B cell (primary cell): Measurements from ENCODE around the gene GIPR. TPM values are rescaled to one million over a fixed set of nuclear protein-coding genes. Genes with fewer than 3 reads are reported as not detected.

ENCODE experiments used
- ATAC-seq: fragments of 200-7000 bp; cut with Tn5 transposase; one replicate; pipeline ENCODE4 v1.10.0; 2021; ENCODE audit warnings: low read depth, mild to moderate bottlenecking, moderate number of reproducible peaks, moderate library complexity
- CTCF ChIA-PET: fragments of 350-600 bp; sonication (Branson Sonifier 250); formaldehyde crosslinking; loops from one replicate; lab custom pipeline; 2021; ENCODE audit warnings: antibody characterized with exemption, inconsistent platforms; lab: Charles Lee
- POLR2A ChIA-PET: fragments of 350-600 bp; sonication (Branson Sonifier 250); formaldehyde crosslinking; loops from one replicate; lab custom pipeline; 2021; ENCODE audit warnings: antibody characterized with exemption; lab: Charles Lee
- DNase-seq: peaks from one replicate; pipeline ENCODE4 v3.0.0; 2013
- H2AFZ ChIP-seq: 2 replicates; pipeline ENCODE4 v1.6.1; 2012; ENCODE audit warnings: mild to moderate bottlenecking, low read depth, low read length; ENCODE audit not compliant: insufficient read depth, poor library complexity, severe bottlenecking
- H3K27ac ChIP-seq, 2 donors: 1 replicate in 1 of 2; 2 replicates in 1 of 2; pipeline ENCODE4 v1.5.1; 2012 to 2013; ENCODE audit warnings: low read length in 2 of 2, mild to moderate bottlenecking in 2 of 2, moderate library complexity in 1 of 2
- H3K27me3 ChIP-seq, 4 experiments: fragments of 200-600 bp in 1 of 4; sonication (generic) in 1 of 4; replicated peaks in 1 of 4; 1 replicate in 2 of 4; 2 replicates in 2 of 4; pipeline versions ENCODE4 v1.6.1 to v1.7.0; 2013 to 2016; ENCODE audit warnings: low read length in 3 of 4, mild to moderate bottlenecking in 2 of 4, mixed read lengths in 1 of 4, moderate library complexity in 1 of 4; ENCODE audit not compliant: insufficient read depth in 4 of 4, control insufficient read depth in 3 of 4; ENCODE audit errors: control extremely low read depth in 1 of 4
- H3K36me3 ChIP-seq, 2 experiments: replicated peaks in 1 of 2; 1 replicate in 1 of 2; 2 replicates in 1 of 2; pipeline versions ENCODE4 v1.6.1 to v1.7.1; 2013; ENCODE audit warnings: low read length in 1 of 2; ENCODE audit not compliant: insufficient read depth in 2 of 2, control insufficient read depth in 1 of 2; ENCODE audit errors: control extremely low read depth in 1 of 2, extremely low read depth in 1 of 2
- H3K4me1 ChIP-seq, 2 donors: fragments of 200-600 bp in 1 of 2; sonication (generic) in 1 of 2; 1 replicate in 1 of 2; 2 replicates in 1 of 2; pipeline versions ENCODE4 v1.5.1 to v1.6.1; 2013 to 2017; ENCODE audit warnings: low read length in 2 of 2; ENCODE audit not compliant: control insufficient read depth in 2 of 2, insufficient read depth in 2 of 2
- H3K4me2 ChIP-seq: replicated peaks from 2 replicates; pipeline ENCODE3; 2012; ENCODE audit warnings: mild to moderate bottlenecking, low read depth, low read length; ENCODE audit not compliant: poor library complexity, severe bottlenecking
- H3K4me3 ChIP-seq, 5 experiments: fragments of 200-600 bp in 1 of 5; sonication (generic) in 1 of 5; 1 replicate in 3 of 5; 2 replicates in 2 of 5; pipeline versions ENCODE4 v1.5.1 to v1.7.0; 2011 to 2016; ENCODE audit warnings: low read length in 4 of 5, mild to moderate bottlenecking in 4 of 5, low read depth in 2 of 5, control low read depth in 1 of 5, moderate library complexity in 1 of 5; ENCODE audit not compliant: insufficient read depth in 1 of 5; ENCODE audit errors: control extremely low read depth in 1 of 5, extremely low read depth in 1 of 5
- H3K79me2 ChIP-seq: fragments of 200-600 bp; sonication (generic); one replicate; pipeline ENCODE4 v1.6.0; 2016; ENCODE audit warnings: low read length; ENCODE audit not compliant: control insufficient read depth, insufficient read depth
- H3K9ac ChIP-seq: fragments of 200-600 bp; sonication (generic); 2 replicates; pipeline ENCODE4 v1.6.1; 2017; ENCODE audit warnings: mild to moderate bottlenecking, low read length, moderate library complexity
- H3K9me3 ChIP-seq, 3 donors: one replicate each; pipeline versions ENCODE4 v1.6.1 to v1.7.1; 2013; ENCODE audit warnings: low read length in 2 of 3; ENCODE audit not compliant: control insufficient read depth in 2 of 3, insufficient read depth in 1 of 3; ENCODE audit errors: control extremely low read depth in 1 of 3
- H4K20me1 ChIP-seq: 2 replicates; pipeline ENCODE4 v1.6.0; 2012; ENCODE audit warnings: mild to moderate bottlenecking, low read length; ENCODE audit not compliant: insufficient read depth, control insufficient read depth, poor library complexity, severe bottlenecking
- H3K27ac Mint-ChIP-seq: one replicate; pipeline ENCODE4 v1.8.0; 2021; ENCODE audit warnings: mixed read lengths
- H3K27me3 Mint-ChIP-seq: one replicate; pipeline ENCODE4 v1.8.0; 2021; ENCODE audit warnings: mixed read lengths
- H3K4me1 Mint-ChIP-seq: one replicate; pipeline ENCODE4 v1.8.0; 2021; ENCODE audit warnings: mixed read lengths
- H3K4me3 Mint-ChIP-seq: one replicate; pipeline ENCODE4 v1.8.0; 2021; ENCODE audit warnings: mixed read lengths
- H3K9me3 Mint-ChIP-seq: one replicate; pipeline ENCODE4 v1.8.0; 2022; ENCODE audit warnings: mixed read lengths; ENCODE audit not compliant: insufficient read depth
- CTCF ChIP-seq: fragments of 200-600 bp; IDR thresholded peaks from one replicate; pipeline ENCODE4 v1.8.0; 2022; ENCODE audit warnings: antibody characterized with exemption, mild to moderate bottlenecking
- EZH2 ChIP-seq: IDR thresholded peaks from 2 replicates; pipeline ENCODE4 v1.6.1; 2012; ENCODE audit warnings: borderline replicate concordance, low read depth, mild to moderate bottlenecking, moderate library complexity, low read length; ENCODE audit not compliant: insufficient read depth, poor library complexity, severe bottlenecking
- WGBS: methylation state at CpG from one replicate; pipeline ENCODE4 v1.1.5; 2013; ENCODE audit warnings: missing lambda C conversion rate; ENCODE audit not compliant: insufficient coverage; 5-methylcytosine and 5-hydroxymethylcytosine counted together
- intact Hi-C: fragments of 100-400 bp; cut with micrococcal nuclease; formaldehyde crosslinking; loops from one replicate; pipeline ENCODE4 v1.10.0; 2022
- polyA plus RNA-seq: library from polyadenylated mRNA; depleted of rRNA; stranded (reverse); fragments of >200 nt; gene quantifications from 2 replicates; pipeline ENCODE4 v1.2.3, GENCODE V29; 2012
- total RNA-seq, 2 donors: library from RNA; stranded (reverse); fragments of 120-200 nt in 1 of 2; gene quantifications; 1 replicate in 1 of 2; 2 replicates in 1 of 2; pipeline versions ENCODE4 v1.2.3 to v1.2.4, GENCODE V29; 2013 to 2022

The GIPR gene
- total and polyA plus RNA-seq, 2 donors (not counting 1 experiment from before 2014, with no cell fraction given): 0.43 to 2.3 TPM

- peak overlapping the region; percentile 94 for H3K4me3 Mint-ChIP-seq
- peak overlapping the region; percentile 90 for H3K4me2 ChIP-seq
- peaks cover 0 to 6% (median 0%) of the 10 kb centered on the region in 3 donors for H3K9me3 ChIP-seq
- no peak for TF ChIP-seq CTCF
- TF ChIP-seq EZH2: no peak
- intact Hi-C loops: loop anchor here (1.0 to 2.0 kb wide), 6 partner anchors 13 to 323 kb away; partner anchors contain the start of genes DMWD, POLR1G, QPCTL and SIX5
- H3K36me3 ChIP-seq: peaks cover 1 to 3% of the 10 kb centered on the region in 2 experiments
- H3K4me3 ChIP-seq: peak overlapping the region; percentile 68 to 98 (median 87)
- no peaks in the 10 kb centered on the region for H3K27me3 ChIP-seq
- peaks cover 28% of the 10 kb centered on the region for H3K4me1 Mint-ChIP-seq
- H4K20me1 ChIP-seq: peaks cover 36% of the 10 kb centered on the region
- no peak for ATAC-seq
- peak overlapping the region; percentile 94 for H3K27ac Mint-ChIP-seq
- DNase-seq: peak; percentile 27
- POLR2A ChIA-PET: interaction anchor here (0.5 to 2.4 kb wide), 7 partner anchors 12 to 1131 kb away, joined by 3 to 25 read pairs (median 4); partner anchors contain the start of genes ARHGAP35, QPCTL, SIX5 and SNRPD2
- H2AFZ ChIP-seq: peak overlapping the region; percentile 81
- peak overlapping the region; percentile 54 to 94 for H3K27ac ChIP-seq
- no peaks in the 10 kb centered on the region for H3K9me3 Mint-ChIP-seq
- WGBS: 22% methylated on average over 9 of the region's 10 CpGs
- CTCF ChIA-PET: interaction anchor here (0.6 to 2.2 kb wide), 8 partner anchors 12 to 173 kb away, joined by 3 to 10 read pairs (median 3); partner anchors contain the start of gene SIX5
- no peaks in the 10 kb centered on the region for H3K27me3 Mint-ChIP-seq
- H3K4me1 ChIP-seq: peaks cover 11 to 25% of the 10 kb centered on the region in 2 donors
- peak overlapping the region; percentile 92 for H3K9ac ChIP-seq
- H3K79me2 ChIP-seq: peaks cover 63% of the 10 kb centered on the region
Observed at GRCh38 chr19:45729800-45730290, 61.8 kb downstream of the GIPR start.
